NCI-H187 (cell line): ENCODE results near the gene TPX2.

ENCODE experiments used
- DNase-seq, 2 experiments: peaks; one replicate each; lab custom pipeline; 2025; lab: John Stamatoyannopoulos, UW

TPX2 gene

DNA sequence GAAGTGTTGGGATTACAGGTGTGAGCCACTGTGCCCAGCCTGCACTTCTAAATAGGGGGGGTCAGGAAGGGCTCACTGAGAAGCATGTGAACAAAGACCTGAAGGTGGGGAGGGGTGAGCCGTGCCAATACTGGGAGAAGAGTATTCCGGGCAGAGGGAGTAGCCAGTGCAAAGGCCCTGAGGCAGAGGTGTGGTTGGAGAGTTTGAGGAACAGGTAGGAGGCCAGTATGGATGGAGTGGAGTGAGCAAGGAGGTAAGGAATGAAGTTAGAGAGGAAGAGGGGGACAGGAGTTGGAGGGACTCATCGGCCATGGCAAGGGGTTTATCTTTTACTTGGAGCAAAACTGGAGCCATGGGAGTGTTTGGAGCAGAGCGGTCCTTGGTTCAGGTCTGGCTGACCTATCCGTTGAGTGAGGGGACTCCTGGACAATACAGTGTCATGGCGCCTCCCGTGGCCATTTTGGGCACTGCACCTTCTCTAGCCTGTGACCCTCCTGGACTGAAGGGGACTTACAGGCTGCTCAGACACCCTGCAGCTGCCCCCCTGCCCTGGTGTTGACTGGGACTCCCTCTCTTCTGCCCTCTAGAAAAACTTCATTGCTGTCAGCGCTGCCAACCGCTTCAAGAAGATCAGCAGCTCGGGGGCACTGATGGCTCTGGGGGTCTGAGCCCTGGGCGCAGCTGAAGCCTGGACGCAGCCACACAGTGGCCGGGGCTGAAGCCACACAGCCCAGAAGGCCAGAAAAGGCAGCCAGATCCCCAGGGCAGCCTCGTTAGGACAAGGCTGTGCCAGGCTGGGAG, 94.2 kb downstream of the TPX2 start:
- DNase-seq = peak in 1 of 2 experiments; percentile 14

- DNase-seq = no peak
Observed at GRCh38 chr20:31833931-31834521, 94.9 kb downstream of the TPX2 start.

GRCh38 chr20:31835554-31835953, 96.5 kb downstream of the TPX2 start:
- DNase-seq = no peak

DNA sequence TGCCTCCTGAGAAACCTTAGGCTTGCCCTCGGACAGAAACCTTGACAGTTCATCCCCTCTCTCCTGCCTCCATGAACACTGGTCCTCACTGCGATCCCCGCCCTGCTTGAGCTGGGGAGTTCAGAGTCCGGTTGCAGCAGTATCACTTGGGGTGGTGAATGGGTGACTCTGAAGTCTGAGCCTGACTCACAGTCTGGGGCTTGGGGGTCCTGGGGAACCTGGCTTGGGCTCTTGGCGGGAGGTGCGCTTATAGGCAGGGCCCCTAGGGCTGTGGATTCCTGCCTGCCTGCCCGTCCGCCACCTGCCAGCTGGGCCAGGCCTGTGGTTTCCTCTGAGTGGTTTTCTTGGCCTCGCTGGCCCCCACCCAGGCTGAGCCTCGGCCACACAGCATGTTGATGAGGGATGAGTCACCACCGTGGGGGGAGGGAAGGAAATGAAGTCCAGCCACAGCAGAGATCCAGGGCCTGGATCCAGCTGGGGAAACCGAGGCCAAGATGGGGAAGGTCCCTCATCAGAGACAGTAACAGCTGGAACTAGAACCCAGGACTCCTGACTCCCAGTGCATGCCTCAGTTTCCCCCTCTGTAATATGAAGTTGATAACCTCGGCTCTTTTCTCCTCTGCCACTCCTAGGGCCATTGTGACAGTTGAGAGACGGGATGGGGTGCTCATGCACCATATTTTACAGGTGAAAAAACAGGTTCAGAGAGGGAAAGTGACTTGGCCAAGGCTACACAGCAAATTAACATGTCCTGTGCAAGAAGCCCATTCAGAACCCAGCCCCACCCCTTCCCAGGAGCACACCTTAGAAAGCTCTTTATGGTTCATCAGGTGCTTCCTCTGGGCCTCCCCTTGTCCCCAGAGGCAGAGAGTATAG, 97.1 kb downstream of the TPX2 start:
- no peak for DNase-seq

DNA sequence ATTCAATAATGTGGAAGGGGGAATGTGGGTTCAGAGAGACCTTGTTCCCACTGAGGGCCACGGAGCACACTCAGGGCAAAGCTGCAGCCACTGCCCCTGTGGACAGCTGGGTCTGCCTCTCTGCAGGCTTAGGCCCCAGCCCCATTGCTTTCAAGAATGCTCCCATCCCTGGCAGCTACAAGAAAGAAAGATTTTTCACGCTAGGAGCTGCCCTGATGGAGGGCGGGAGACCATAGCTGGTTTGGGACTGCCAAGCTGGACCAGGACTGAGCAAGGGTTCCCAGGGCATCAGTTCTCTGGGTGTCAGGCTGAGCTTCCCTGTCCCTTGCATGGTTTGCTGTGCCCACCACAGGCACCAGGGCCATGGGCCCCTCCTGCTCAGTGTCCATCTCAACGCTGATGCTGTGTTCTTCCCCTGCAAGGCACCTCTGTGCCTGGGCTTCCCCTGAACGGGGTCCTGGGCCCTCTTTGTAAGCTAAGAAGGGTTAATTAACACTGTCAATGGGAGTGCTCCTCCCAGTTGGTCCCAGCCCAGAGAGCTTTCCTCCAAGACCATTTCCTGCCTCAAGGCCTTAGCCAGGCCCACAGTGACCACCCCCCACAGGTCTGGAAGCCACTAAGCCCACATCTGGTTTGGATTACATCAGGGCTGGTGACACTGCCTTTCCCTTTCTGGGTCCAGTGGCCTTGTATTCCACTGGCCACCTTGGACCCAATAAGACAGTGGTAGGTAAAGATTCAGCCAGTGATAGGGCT, 97.9 kb downstream of the TPX2 start:
- no peak for DNase-seq

DNA sequence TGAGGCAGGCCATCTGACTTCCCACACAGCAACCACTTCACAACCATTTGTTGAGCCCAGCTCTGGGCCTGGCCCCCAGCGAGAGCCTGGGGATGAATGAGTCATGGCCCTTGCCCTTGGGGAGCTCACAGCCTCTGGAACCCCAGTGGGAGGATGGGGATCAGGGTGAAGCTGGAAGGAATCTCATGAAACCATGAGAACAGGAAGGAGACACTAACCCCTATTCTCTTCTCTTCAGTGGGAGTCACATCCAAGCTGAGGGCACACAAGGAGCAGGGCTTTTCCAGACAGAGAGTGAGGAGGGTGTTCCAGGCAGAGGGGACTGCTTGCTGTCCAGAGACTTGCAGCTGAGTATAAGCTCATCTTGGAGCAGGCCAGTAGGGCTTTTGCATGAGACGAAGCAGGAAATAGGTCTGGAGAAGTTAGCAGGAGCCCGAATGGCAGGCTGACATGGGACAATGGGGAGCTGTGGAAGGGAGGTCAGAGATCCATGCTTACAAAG, 98.9 kb downstream of the TPX2 start:
- no peak for DNase-seq

GRCh38 chr20:31838646-31839292, 99.7 kb downstream of the TPX2 start:
- no peak for DNase-seq

DNA sequence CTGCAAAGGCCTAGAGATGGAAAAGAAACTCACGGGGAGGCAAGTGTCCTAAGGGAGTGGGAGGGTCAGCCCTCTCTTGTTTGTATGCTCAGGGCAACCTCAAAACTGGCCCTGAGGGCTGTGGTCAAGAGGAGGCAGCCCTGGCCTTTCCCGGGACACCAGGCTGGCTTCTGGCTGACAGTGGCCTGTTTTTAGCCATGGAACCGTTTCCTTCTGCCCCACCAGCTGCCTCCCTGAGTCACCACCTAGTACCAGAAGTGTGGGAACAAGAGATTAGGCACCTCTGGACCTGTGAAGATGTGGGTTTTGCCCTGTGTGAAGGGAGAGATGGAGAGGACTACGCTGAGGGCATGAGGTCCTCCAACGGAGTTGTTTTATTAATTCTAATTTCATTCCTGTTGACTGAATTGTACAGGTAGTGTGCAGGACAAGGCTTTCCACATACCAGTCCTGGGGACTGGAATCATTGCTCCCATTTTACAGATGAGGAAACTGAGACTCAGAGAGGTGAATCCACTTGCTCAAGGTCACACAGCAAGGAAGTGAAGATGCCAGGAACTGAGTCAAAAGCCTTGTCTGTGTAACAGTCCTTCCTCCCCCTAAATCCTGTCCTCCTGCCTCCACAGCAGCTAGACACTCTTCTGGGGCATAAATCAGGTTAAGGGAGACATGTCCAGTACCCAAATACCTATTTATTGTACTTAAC, 100.8 kb downstream of the TPX2 start:
- DNase-seq = no peak

- no peak for DNase-seq
Observed at GRCh38 chr20:31840906-31841816, 102.1 kb downstream of the TPX2 start.

- DNase-seq = no peak
Observed at GRCh38 chr20:31841928-31842327, 102.8 kb downstream of the TPX2 start.

DNA sequence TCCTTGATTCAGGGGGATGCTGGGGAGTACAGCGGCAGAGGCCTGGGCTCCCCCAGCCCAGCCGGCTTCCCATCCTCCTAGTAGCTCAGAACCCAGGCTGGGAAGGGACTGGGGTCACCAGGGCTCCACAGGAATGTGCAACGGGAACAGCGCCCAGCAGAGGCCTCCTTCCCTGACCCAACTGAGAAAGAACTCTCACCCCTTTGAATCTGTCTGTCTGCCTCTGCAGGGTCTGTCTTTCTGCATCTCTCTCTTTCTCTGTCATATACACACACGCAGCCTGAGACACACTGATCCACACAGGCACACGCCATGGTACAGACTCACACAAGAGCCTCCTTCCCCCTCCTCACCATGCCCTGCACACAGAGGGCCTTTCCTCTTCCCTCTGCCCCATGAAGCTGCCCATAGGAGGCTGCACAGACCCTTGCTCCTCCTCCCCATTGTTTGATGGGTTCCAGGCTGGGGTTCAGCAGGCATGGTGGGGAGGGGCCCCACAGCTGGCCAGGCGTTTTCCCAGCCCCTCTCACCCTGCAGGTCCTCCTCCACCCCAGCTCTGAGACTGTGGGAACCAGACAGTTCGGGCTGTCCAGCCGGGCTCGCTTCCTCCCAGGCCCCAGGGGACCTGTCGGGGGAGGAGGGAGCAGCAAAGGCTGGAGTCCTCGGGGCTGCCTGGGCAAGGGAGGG, 103.5 kb downstream of the TPX2 start:
- no peak for DNase-seq

GRCh38 chr20:31843288-31843687, 104.2 kb downstream of the TPX2 start:
- DNase-seq = no peak

GRCh38 chr20:31843881-31844280, 104.8 kb downstream of the TPX2 start:
- DNase-seq = no peak

DNA sequence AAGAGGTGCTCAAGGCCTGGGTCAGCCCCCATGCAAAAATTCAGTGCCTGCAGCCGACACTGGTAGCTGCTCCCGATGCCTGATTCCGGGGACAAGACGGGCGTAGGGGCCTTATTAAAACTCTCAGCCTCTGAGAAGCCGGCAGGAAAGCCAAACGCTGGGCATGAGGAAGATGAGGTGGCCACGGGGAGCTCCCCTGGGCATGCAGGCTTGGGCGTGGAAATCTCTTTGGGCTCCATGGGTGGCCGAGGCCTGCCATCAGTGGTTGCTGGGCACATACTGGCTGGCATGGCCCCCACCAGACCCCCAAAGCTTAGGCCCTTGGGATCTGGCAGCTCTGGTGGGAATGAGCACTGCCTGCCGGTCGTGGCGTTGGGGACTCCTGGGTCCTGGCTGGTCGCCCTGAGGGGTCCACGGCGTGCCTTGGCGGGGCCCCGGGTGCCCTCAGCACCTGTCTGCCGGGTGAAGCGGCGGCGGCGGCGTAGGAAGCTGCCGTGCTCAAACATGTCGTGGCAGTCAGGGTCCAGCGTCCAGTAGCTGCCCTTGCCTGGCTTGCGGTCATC, 105.7 kb downstream of the TPX2 start:
- DNase-seq = no peak

GRCh38 chr20:31845300-31845863, 106.3 kb downstream of the TPX2 start, which contains the start of gene FOXS1:
Gene FOXS1 (minus strand): TSS chr20:31845604. CDS start chr20:31845542, 62 bp downstream.
- no peak for DNase-seq

DNA sequence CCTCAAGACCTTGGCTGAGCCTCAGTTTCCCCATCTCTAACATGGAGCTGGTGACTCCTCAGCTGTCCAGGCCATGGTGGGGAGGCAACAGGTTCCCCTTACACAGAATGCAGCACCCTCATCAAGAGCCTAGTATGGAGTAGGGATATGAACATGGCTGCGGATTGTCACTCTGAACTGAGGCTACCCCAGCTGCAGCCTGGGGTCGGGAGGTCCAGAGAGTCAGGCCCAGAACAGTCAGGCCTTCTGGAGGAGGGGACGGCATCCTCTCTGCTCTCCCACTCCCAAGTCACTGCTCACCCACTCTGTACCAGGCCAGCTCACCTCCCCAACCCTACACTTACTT, 107.7 kb downstream of the TPX2 start:
- no peak for DNase-seq

GRCh38 chr20:31848088-31848999, 109.3 kb downstream of the TPX2 start:
- no peak for DNase-seq
